Mononuclear cell (primary cell): ENCODE measurements around the gene SNORC. TPM values are rescaled to one million over a fixed set of nuclear protein-coding genes. Genes with fewer than 3 reads are reported as not detected.

Source experiments
- H3K27me3 ChIP-seq: 2 replicates; pipeline ENCODE4 v1.6.0; 2011; ENCODE audit warnings: low read length, control low read depth; ENCODE audit not compliant: insufficient read depth
- H3K4me1 ChIP-seq: 2 replicates; pipeline ENCODE4 v1.5.1; 2011; ENCODE audit warnings: mild to moderate bottlenecking, low read length, control low read depth; ENCODE audit not compliant: insufficient read depth
- H3K4me3 ChIP-seq: 2 replicates; pipeline ENCODE4 v1.5.1; 2011; ENCODE audit warnings: mild to moderate bottlenecking, low read length, moderate library complexity
- H3K9me3 ChIP-seq: 2 replicates; pipeline ENCODE4 v1.5.1; 2011; ENCODE audit warnings: low read depth, mild to moderate bottlenecking, control low read depth, low read length
- total RNA-seq: library from RNA; depleted of rRNA; stranded (reverse); fragments of >200 nt; gene quantifications from one replicate; pipeline ENCODE4 v1.2.3, GENCODE V29; 2012

The SNORC gene
- total RNA-seq, 1 donor: under 0.01 TPM

DNA sequence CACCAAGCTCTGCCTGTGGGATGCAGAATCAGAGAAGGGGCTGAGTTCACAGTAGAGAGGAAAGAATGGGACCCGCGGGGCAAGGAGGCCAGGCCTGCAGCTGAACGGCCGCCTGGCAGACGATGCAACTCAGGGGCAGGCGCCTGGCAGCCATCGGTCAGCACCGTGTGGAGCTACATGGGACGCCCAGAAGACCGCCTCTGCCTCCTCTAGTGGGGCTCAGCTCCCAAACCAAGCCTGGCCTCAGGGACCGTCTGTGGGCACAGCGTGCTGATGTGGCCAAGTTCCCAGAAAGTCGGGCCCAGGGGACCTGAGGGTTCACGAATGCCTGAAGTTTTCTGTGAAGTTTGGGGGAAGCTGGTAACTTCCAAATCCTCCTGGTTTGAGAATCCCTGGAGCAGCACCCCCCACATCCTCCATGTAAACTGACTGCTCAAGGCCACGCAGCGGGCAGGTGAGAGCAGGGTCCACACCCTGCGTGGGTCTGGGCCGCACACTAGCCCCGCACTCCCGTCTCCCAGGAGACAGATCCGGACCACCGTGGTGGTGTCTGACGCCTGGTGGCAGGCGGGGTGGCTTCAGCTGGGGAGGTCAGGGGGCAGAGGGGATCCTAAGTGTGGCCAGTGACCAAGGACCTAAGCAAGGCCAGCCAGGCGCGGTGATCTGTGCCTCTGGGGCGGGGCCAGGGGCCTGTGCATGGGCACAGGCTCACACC lies 14.6 kb downstream of the SNORC start:
- H3K4me3 ChIP-seq: no peak overlapping the region
- H3K4me1 ChIP-seq: no peaks in the 10 kb centered on the region
- no peaks in the 10 kb centered on the region for H3K9me3 ChIP-seq
- H3K27me3 ChIP-seq: no peaks in the 10 kb centered on the region

DNA sequence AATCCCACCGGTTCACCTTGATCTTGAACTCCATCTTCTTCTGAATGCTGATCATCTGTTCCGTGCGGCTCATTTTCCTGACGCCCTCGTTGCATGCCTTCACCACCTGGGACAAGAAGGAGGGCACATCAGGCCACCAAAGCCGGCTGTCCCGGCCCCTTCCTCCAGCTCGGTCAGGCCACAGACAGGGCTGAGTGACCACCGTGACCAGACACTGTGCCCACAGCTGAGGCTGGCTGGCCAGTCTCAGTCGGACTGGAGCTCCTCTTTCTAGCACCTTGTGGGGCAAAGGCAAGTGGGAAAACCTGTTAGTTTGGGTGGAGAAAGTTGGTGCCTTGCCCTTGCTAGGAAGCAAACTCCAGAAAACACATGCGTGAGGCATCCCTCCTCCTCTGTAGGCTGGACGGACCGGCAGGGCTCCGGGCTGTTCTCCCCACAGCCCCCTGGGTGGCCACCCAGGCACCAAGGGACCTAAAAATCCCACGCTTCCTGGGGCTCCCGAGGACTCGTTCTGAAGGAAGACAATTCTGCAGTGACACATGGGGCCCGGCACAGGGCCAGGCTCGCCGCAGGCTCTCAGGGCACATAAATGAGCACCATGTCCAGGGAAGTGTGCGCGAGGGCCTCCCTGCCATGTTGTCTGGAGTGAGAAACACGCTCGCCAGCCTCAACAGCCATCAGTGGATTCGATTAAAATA lies 15.3 kb downstream of the SNORC start:
- Histone ChIP-seq H3K4me3 (no peak overlapping the region), H3K4me1 (no peaks in the 10 kb centered on the region)

DNA sequence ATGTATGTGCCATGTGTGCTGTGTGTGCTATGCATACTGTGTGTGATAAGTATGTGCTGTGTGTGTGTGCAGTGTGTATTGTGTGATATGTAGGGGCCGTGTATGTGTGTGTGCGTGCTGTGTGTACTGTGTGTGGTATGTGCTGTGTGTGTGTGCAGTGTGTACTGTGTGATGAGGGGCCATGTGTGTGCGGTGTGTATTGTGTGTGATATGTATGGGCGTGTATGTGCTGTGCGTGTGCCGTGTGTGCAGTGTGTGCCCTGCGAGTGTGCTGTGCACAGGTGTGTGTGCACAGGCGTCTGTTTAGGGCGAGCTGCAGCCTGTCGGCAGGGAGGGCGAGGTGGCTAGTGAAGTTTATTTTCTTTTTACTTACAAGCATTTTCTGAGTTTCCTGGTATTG lies 16.1 kb downstream of the SNORC start:
- Histone ChIP-seq H3K9me3 (no peaks in the 10 kb centered on the region), H3K27me3 (no peaks in the 10 kb centered on the region), H3K4me3 (no peak overlapping the region), H3K4me1 (no peaks in the 10 kb centered on the region)

More for the DNA sequence above, 15.3 kb downstream of the SNORC start:
- Histone ChIP-seq H3K27me3 (no peaks in the 10 kb centered on the region), H3K9me3 (no peaks in the 10 kb centered on the region)

DNA sequence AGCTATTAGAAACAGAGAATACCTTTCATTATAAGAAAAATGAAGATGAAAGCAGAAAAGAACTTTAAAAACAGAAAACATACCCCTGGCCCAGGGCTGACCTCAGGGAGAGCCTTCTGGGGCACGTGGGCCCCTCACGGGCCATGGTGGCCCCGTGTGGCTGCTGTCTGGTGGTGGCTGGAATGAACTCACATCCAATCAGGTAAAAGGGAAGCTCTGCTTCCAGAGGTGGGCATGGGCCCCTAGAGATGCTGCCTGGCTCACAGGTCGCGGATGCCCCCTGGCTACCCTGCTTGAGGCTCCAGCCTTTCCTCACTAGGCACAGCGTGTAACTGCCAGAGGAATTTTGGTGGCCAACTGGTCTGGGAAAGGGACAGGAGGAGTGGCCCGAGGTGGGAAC lies 16.6 kb downstream of the SNORC start:
- Histone ChIP-seq H3K4me1 (no peaks in the 10 kb centered on the region), H3K27me3 (no peaks in the 10 kb centered on the region), H3K4me3 (no peak overlapping the region), H3K9me3 (no peaks in the 10 kb centered on the region)

DNA sequence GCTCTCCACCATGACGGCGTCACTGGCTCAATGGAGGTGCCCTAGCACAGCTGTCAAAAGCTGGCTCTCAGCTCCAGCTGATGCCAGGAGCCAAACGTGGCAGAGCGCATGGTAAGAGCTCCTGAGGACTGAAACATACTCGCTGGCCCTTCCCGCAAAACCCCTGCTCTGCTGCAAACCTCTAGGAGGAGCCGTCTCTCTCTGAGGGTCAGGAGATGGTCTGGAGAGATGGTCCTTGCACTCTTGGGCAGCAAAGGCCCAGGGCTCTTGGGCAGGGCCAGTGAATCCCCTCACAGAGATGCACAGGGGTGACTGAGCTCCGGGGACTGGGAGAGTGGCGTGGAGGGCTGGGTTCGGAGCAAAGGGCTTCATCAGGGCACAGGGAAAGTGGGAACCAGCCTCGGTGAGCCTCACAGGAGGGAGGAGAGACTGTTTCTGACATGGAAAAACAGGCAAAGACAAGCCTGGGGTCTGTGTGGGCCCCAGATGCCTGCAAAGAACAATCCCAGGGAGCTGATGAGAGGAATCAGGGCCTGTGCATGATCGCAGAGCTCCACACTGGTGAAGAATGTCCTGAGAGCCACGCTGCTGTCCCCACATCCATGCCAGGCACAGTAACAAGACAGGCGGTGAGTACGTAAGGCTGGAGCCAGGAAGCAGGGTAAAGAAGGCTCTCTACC lies 17.2 kb downstream of the SNORC start:
- Histone ChIP-seq H3K4me3 (no peak overlapping the region), H3K9me3 (no peaks in the 10 kb centered on the region), H3K4me1 (no peaks in the 10 kb centered on the region), H3K27me3 (no peaks in the 10 kb centered on the region)

DNA sequence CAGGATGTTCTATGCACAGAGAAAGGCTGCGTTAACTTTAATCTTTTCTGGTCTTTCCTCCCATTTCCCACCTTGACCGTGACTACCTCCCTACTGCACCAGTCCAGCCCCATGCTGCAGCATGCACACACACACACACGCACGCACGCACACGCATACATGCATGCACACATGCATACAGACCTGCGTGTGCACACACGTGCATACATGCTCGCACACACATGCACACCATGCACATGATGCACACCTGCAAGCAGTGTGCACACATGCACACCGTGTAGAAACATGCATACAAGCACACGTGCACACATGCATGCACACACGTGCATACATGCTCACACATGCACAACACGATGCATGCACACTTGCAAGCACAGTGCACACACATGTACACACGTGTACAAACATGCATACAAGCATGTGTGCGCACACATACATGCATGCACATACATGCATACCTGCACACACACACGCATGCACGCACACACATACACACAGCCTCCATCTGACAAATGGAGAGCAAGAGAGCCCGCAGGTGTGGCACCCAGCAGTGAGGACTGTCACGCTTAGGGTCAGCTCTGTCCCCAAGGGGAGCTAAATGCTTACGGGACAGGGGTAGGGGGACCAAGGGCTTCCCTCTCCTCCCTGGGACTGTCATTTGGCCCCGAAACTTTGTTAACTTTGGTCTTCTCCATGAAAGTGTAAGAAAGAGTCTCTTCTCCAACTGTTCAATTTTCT lies 18.2 kb downstream of the SNORC start:
- Histone ChIP-seq H3K27me3 (no peaks in the 10 kb centered on the region), H3K4me1 (no peaks in the 10 kb centered on the region), H3K4me3 (no peak overlapping the region), H3K9me3 (no peaks in the 10 kb centered on the region)

DNA sequence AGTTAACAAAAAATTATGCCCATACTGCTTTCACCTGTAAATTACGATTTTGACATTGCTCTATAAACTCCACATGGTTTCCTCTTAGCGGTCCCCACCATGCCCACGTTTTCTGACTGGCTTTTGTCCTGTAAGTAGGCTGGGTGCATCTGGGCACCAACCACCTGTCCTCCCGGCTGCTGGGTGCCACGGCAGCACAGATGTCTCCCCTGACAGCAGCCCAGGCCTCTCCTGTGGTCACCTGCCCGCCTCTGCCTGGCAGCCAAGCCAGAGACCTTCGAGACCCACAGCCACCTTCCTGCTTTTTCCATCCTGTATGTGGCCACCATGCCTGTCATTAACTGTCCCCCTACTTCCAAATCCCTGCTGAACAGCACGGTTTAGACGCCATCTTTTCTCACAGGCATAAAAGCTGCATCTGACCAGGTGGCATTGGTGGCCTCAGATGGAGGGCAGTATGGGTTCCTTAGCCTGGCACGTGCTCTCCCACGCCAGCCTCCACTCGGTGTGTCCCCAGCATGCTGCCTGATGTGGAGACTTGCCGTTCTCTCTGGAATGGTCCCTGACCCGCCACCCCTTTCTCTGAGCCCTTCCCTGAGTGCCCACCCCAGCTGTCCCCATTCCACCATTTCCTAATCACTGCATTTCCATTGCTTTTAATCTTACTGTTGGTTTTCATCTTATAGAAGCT lies 18.9 kb downstream of the SNORC start:
- H3K9me3 ChIP-seq: no peaks in the 10 kb centered on the region
- no peaks in the 10 kb centered on the region for H3K4me1 ChIP-seq
- H3K4me3 ChIP-seq: no peak overlapping the region
- H3K27me3 ChIP-seq: no peaks in the 10 kb centered on the region

DNA sequence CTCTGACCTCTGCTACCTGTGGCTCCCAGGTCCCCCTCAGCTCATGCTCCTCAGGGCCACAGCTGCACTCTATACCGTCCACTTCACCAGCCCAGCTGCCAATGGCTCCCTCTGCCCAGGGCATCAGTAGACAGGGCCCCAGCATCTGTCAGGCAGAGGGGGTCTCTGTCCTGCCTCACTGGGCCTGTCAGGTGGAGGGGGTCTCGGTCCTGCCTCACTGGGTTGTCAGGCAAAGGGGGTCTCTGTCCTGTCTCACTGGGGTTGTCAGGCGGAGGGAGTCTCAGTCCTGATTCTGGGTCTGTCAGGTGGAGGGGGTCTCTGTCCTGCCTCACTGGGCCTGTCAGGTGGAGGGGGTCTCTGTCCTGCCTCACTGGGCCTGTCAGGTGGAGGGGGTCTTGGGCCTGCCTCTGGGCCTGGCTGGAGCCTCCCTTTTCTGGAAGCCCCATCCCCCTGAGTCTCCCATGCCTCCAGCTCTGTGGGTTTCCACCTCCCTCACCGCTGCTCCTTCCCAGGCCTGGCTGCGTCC lies 19.9 kb downstream of the SNORC start:
- Histone ChIP-seq H3K4me3 (no peak overlapping the region), H3K27me3 (no peaks in the 10 kb centered on the region), H3K9me3 (no peaks in the 10 kb centered on the region), H3K4me1 (no peaks in the 10 kb centered on the region)

DNA sequence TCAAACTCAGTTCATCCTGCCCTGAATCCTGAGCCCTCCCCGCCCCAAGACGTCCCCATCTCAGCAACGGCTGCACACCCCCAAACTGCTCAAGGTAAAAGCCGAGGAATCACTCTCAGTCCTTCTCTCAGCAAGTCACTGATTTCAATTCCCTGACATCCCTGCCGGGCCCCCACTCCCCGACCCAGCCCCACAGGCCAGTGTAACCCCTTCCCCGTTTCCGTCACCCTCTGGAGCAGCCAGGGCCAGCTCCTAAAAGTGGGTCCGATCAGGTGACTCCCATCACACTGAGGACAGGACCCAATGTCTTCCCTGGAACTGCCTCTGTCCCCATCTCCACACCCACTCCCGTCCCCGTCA lies 20.5 kb downstream of the SNORC start:
- H3K4me1 ChIP-seq: no peaks in the 10 kb centered on the region
- H3K9me3 ChIP-seq: no peaks in the 10 kb centered on the region
- no peaks in the 10 kb centered on the region for H3K27me3 ChIP-seq
- H3K4me3 ChIP-seq: no peak overlapping the region

DNA sequence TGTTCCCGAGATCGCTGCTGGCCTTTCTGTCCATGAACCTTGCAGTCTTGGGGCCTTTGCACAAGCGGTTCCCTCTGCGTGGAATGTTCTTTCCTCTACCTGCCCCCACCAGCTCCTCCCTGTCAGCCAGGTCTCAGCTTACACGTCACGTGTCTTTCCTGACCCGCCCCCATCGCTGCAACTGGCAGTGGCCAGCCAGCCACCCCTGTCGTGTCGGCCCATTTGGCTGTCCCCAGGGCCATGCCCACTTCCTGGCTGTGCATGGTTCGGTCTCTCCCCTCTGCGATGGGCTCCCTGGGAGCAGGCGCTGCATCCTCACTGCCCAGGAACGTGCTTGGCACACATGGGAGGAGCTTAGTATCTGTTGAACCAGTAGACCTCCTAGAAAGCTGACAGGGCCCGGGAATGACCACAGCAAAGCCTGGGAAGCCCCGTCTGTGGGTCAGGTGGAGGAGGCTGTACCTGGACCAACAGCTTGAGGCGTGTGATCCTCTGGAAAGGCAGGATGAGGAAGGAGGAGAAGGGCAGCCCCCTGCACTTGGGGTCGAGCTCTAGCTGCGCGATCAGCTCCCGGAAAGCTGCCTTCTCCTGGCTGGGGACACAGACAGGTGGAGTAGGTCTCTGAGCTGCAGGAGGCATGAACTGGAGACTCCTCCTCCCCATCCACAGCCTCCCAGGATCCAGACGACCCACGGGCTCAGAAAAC lies 21.0 kb downstream of the SNORC start:
- Histone ChIP-seq H3K4me1 (no peaks in the 10 kb centered on the region), H3K9me3 (no peaks in the 10 kb centered on the region), H3K4me3 (no peak overlapping the region), H3K27me3 (no peaks in the 10 kb centered on the region)

DNA sequence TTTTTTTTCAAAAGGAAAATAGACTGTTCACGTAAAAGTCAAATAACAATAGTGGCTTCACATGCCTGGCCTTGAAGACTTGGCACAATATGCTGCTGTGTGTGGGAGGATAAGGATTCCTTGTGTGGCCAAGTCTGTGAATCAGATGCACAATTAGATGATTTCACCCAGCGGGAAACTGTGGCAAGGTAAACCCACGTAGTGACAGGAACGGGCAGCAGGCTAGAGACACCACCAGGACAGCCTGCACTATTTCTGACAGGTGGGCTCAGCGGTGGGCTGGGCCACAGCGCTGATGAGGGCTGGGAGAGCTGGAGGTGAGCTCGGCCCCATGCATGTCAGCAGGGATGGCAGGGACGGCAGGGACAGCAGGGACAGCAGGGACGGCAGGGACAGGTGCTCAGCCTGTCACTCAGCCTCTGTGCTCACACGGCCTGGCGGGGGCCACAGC lies 21.6 kb downstream of the SNORC start:
- Histone ChIP-seq H3K9me3 (no peaks in the 10 kb centered on the region), H3K27me3 (no peaks in the 10 kb centered on the region), H3K4me3 (no peak overlapping the region), H3K4me1 (no peaks in the 10 kb centered on the region)

DNA sequence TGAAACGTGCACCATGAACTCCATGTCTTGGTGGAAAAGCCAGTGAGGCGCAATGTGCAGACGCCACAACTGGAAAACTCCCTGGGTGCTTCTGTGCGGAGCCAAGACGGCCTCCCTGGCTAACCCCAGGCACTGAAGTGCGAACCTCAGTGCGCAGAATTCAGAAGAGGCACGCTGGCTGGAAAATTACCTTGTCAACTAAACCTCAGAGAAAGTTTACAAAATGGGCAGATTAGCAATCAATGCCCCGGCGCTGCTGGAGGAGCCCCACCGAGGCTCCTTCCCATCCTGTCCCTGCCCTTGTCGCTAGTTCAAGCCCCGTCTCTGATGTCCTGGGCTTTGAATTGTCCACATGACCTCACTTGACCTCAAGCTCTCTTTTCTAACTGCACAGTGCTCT lies 22.2 kb downstream of the SNORC start:
- H3K27me3 ChIP-seq: no peaks in the 10 kb centered on the region
- H3K4me3 ChIP-seq: no peak overlapping the region
- no peaks in the 10 kb centered on the region for H3K4me1 ChIP-seq
- no peaks in the 10 kb centered on the region for H3K9me3 ChIP-seq

DNA sequence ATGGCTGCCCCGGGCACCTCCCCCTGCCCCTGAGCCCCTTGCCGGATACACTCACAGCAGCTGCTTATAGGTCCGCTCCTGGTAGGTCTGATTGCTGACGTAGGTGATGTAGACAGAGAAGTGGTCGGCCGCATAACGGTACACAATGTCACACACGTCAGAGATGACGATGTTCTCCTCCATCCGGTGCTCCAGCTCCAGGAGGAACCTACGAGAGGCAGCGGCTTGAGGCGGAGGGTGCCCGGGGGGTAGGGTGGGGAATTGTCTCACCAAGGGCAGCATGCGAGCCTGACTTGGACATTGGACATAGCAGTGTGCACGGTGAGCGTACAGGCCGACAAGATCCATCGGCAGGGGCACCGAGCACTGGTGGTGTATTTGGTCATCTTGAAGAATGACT lies 22.8 kb downstream of the SNORC start:
- Histone ChIP-seq H3K4me1 (no peaks in the 10 kb centered on the region), H3K9me3 (no peaks in the 10 kb centered on the region), H3K4me3 (no peak overlapping the region), H3K27me3 (no peaks in the 10 kb centered on the region)

DNA sequence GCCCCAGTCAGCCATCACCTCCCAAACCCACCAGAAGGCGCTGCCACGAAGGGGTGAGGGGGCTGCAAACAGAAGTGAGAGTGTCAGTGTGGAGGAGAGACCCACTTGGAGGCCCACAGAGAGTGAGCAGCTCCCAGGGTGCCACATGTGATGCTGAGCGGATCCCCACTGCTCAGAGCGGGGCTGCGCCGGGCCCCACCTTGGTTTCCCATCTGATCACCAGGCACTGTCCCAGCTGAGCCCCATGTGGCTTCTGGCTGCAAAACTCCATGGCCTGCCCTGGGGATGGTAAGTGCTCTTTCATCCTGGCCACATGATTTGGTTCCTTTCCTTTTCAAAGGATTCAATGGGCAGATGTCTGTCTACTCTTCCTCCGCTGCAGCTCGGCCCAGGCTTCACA lies 23.8 kb downstream of the SNORC start:
- H3K27me3 ChIP-seq: no peaks in the 10 kb centered on the region
- no peaks in the 10 kb centered on the region for H3K4me1 ChIP-seq
- H3K4me3 ChIP-seq: no peak overlapping the region
- H3K9me3 ChIP-seq: no peaks in the 10 kb centered on the region
